ENCODE measurements around the gene KRT82. TPM values are rescaled to one million over a fixed set of nuclear protein-coding genes. Genes with fewer than 3 reads are reported as not detected.

Gene KRT82
- total RNA-seq, 1 donor from 2014 or later: not detected

DNA sequence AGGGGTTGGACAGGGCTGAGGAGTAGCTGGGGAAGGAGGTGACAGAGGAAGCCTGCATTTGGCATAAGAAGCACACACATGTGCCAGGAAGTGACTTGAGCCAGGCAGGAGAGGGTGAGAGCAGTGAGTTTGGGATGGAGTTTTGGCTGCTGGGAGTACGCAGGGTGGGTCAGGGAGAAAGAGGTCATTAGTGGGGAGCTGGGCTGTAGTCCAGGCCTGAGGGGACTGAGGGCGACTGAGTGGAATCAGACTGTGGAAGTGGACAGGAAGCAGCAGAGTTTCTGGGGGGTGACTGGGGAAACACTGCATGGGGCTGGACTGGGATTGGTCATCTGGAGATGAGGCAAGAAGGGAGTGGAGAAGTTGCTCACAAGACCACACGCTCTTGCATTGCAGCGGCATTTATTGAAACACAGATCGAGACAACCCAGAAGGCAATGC is 46.5 kb downstream of the KRT82 start:
- Mint-ChIP-seq H3K4me3 (ENCODE audit: low read depth) (no peak overlapping the region), H3K9me3 (ENCODE audit: low read depth) (no peaks in the 10 kb centered on the region), H3K36me3 (ENCODE audit: insufficient read depth) (no peaks in the 10 kb centered on the region), H3K27me3 (peaks cover 49% of the 10 kb centered on the region), H3K4me1 (ENCODE audit: low read depth) (no peaks in the 10 kb centered on the region), H3K27ac (no peak overlapping the region)
- DNase-seq (ENCODE audit: low spot score, unreplicated experiment): no peak
- TF ChIP-seq, protein P1, sequence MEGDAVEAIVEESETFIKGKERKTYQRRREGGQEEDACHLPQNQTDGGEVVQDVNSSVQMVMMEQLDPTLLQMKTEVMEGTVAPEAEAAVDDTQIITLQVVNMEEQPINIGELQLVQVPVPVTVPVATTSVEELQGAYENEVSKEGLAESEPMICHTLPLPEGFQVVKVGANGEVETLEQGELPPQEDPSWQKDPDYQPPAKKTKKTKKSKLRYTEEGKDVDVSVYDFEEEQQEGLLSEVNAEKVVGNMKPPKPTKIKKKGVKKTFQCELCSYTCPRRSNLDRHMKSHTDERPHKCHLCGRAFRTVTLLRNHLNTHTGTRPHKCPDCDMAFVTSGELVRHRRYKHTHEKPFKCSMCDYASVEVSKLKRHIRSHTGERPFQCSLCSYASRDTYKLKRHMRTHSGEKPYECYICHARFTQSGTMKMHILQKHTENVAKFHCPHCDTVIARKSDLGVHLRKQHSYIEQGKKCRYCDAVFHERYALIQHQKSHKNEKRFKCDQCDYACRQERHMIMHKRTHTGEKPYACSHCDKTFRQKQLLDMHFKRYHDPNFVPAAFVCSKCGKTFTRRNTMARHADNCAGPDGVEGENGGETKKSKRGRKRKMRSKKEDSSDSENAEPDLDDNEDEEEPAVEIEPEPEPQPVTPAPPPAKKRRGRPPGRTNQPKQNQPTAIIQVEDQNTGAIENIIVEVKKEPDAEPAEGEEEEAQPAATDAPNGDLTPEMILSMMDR (IDR thresholded peaks at IDR 0.05; ENCODE audit: unreplicated experiment): no peak

- Mint-ChIP-seq H3K36me3 (ENCODE audit: insufficient read depth) (no peaks in the 10 kb centered on the region), H3K4me1 (ENCODE audit: low read depth) (no peaks in the 10 kb centered on the region), H3K9me3 (ENCODE audit: low read depth) (no peaks in the 10 kb centered on the region), H3K27me3 (peaks cover 46% of the 10 kb centered on the region), H3K27ac (no peak overlapping the region), H3K4me3 (ENCODE audit: low read depth) (no peak overlapping the region)
- TF ChIP-seq, protein P1 (IDR thresholded peaks at IDR 0.05; ENCODE audit: unreplicated experiment): no peak
- DNase-seq (ENCODE audit: low spot score, unreplicated experiment): no peak
Measured at GRCh38 chr12:52358575-52359350, 47.4 kb downstream of the KRT82 start.

- peaks cover 45% of the 10 kb centered on the region for H3K27me3 Mint-ChIP-seq
- no peaks in the 10 kb centered on the region for H3K4me1 Mint-ChIP-seq (ENCODE audit: low read depth)
- no peak for DNase-seq (ENCODE audit: low spot score, unreplicated experiment)
- no peak overlapping the region for H3K4me3 Mint-ChIP-seq (ENCODE audit: low read depth)
- no peaks in the 10 kb centered on the region for H3K36me3 Mint-ChIP-seq (ENCODE audit: insufficient read depth)
- no peak overlapping the region for H3K27ac Mint-ChIP-seq
- TF ChIP-seq, protein P1 (IDR thresholded peaks at IDR 0.05; ENCODE audit: unreplicated experiment): no peak
- no peaks in the 10 kb centered on the region for H3K9me3 Mint-ChIP-seq (ENCODE audit: low read depth)
Measured at GRCh38 chr12:52356762-52357580, 49.2 kb downstream of the KRT82 start.

- TF ChIP-seq, protein P1 (IDR thresholded peaks at IDR 0.05; ENCODE audit: unreplicated experiment): no peak
- peaks cover 44% of the 10 kb centered on the region for H3K27me3 Mint-ChIP-seq
- no peaks in the 10 kb centered on the region for H3K36me3 Mint-ChIP-seq (ENCODE audit: insufficient read depth)
- H3K4me3 Mint-ChIP-seq (ENCODE audit: low read depth): no peak overlapping the region
- no peaks in the 10 kb centered on the region for H3K9me3 Mint-ChIP-seq (ENCODE audit: low read depth)
- no peak for DNase-seq (ENCODE audit: low spot score, unreplicated experiment)
- no peaks in the 10 kb centered on the region for H3K4me1 Mint-ChIP-seq (ENCODE audit: low read depth)
- H3K27ac Mint-ChIP-seq: no peak overlapping the region
Measured at GRCh38 chr12:52356031-52356761, 49.9 kb downstream of the KRT82 start.

- Mint-ChIP-seq H3K27me3 (peaks cover 42% of the 10 kb centered on the region), H3K9me3 (ENCODE audit: low read depth) (no peaks in the 10 kb centered on the region), H3K27ac (no peak overlapping the region), H3K36me3 (ENCODE audit: insufficient read depth) (no peaks in the 10 kb centered on the region), H3K4me3 (ENCODE audit: low read depth) (no peak overlapping the region), H3K4me1 (ENCODE audit: low read depth) (no peaks in the 10 kb centered on the region)
- DNase-seq (ENCODE audit: low spot score, unreplicated experiment): no peak
- TF ChIP-seq, protein P1 (IDR thresholded peaks at IDR 0.05; ENCODE audit: unreplicated experiment): no peak
Measured at GRCh38 chr12:52355176-52355575, 51.0 kb downstream of the KRT82 start.
